A549 (cell line): ENCODE data around the gene SMURF1. TPM values are rescaled to one million over a fixed set of nuclear protein-coding genes. Genes with fewer than 3 reads are reported as not detected.

ENCODE experiments used
- ATAC-seq, 2 experiments: fragments of 200-7000 bp in 1 of 2; fragments of >200 bp in 1 of 2; cut with Nextera tagmentation in 1 of 2; cut with Tn5 transposase in 1 of 2; 3 replicates each; pipeline versions ENCODE4 v1.8.0 to v1.9.1; 2018 to 2020; ENCODE audit warnings: mild to moderate bottlenecking in 1 of 2, moderate library complexity in 1 of 2
- CTCF ChIA-PET: fragments of 300-600 bp; sonication (Branson Sonifier 250); formaldehyde crosslinking; extraction: SDS; loops from one replicate; lab custom pipeline; 2021; ENCODE audit warnings: antibody characterized with exemption, inconsistent platforms; lab: Yijun Ruan, JAX
- POLR2A ChIA-PET: fragments of 350-600 bp; formaldehyde crosslinking; extraction: SDS; loops from one replicate; lab custom pipeline; 2021; ENCODE audit warnings: antibody characterized with exemption, inconsistent platforms; lab: Yijun Ruan, JAX
- DNase-seq, 2 experiments: peaks; one replicate each; pipeline versions ENCODE4 v3.0.0 to v3.0.0-alpha.2; 2011 to 2016; ENCODE audit warnings: low read depth in 1 of 2, low spot score in 1 of 2
- FAIRE-seq: peaks from 2 replicates; lab custom pipeline; 2011; peaks lifted over from hg19 to GRCh38; lab: Jason Lieb, UNC
- H3K27ac ChIP-seq, 2 experiments: fragments of >200 bp; sonication (Bioruptor Twin); formaldehyde crosslinking; 3 replicates each; pipeline ENCODE4 v1.5.1; 2016 to 2017
- H3K4me1 ChIP-seq: fragments of >200 bp; sonication (Bioruptor Twin); formaldehyde crosslinking; 3 replicates; pipeline ENCODE4 v1.6.1; 2016
- H3K4me2 ChIP-seq: fragments of >200 bp; sonication (Bioruptor Twin); formaldehyde crosslinking; 3 replicates; pipeline ENCODE4 v1.6.1; 2016
- H3K4me3 ChIP-seq: fragments of >200 bp; sonication (Bioruptor Twin); formaldehyde crosslinking; 3 replicates; pipeline ENCODE4 v1.5.1; 2016
- H3K9me3 ChIP-seq: fragments of >200 bp; sonication (Bioruptor Twin); formaldehyde crosslinking; 3 replicates; pipeline ENCODE4 v1.6.1; 2016
- CBX2 ChIP-seq: fragments of 200-600 bp; sonication (generic); IDR thresholded peaks from 2 replicates; pipeline ENCODE4 v1.6.1; 2016; ENCODE audit warnings: low read depth, mild to moderate bottlenecking, borderline replicate concordance
- CEBPB ChIP-seq, 2 experiments: fragments of >200 bp in 1 of 2; sonication (Bioruptor Twin) in 1 of 2; formaldehyde crosslinking in 1 of 2; IDR thresholded peaks; 2 replicates each; pipeline ENCODE4 v1.6.1; 2012 to 2016
- CHD2 ChIP-seq: fragments of 150-350 bp; IDR thresholded peaks from 2 replicates; pipeline ENCODE4 v1.6.1; 2014; ENCODE audit warnings: low read length; ENCODE audit not compliant: partially characterized antibody
- E2F6 ChIP-seq: IDR thresholded peaks from 2 replicates; pipeline ENCODE4 v1.6.1; 2012; ENCODE audit warnings: low read depth, borderline replicate concordance
- HEYL ChIP-seq: fragments of 250-450 bp; sonication (Bioruptor Pico); IDR thresholded peaks from 2 replicates; pipeline ENCODE4 v1.8.0; 2021; ENCODE audit warnings: mild to moderate bottlenecking, moderate library complexity
- HOXA7 ChIP-seq: fragments of 250-450 bp; sonication (Bioruptor Pico); IDR thresholded peaks from 2 replicates; pipeline ENCODE4 v1.5.0; 2020; ENCODE audit warnings: mild to moderate bottlenecking, moderate library complexity
- HOXB5 ChIP-seq: fragments of 250-450 bp; sonication (Bioruptor Pico); IDR thresholded peaks from 2 replicates; pipeline ENCODE4 v1.5.0; 2020; ENCODE audit warnings: mild to moderate bottlenecking, moderate library complexity
- WGBS: methylation state at CpG from one replicate; pipeline ENCODE4 v1.1.6; 2017; ENCODE audit errors: missing lambda C conversion rate; 5-methylcytosine and 5-hydroxymethylcytosine counted together
- polyA plus RNA-seq, 4 experiments: library from polyadenylated mRNA; depleted of rRNA in 3 of 4; stranded (reverse); fragments of >200 nt; fragmentation: RNase III in 1 of 4; extraction: RNeasy Plus Mini Kit Qiagen cat#74134 plus additional on column Dnase treatment in 1 of 4; gene quantifications; 2 replicates in 3 of 4; 3 replicates in 1 of 4; pipeline ENCODE4 v1.2.3, GENCODE V29; 2011 to 2017
- TF ChIP-seq, protein P1 (sequence below): fragments of >200 bp; sonication (Bioruptor Twin); formaldehyde crosslinking; IDR thresholded peaks from 3 replicates; pipeline ENCODE4 v1.5.1; 2016
- TF ChIP-seq, protein P2 (sequence below): fragments of >200 bp; sonication (Bioruptor Twin); formaldehyde crosslinking; IDR thresholded peaks from 3 replicates; pipeline ENCODE4 v1.6.1; 2016

Gene SMURF1
- polyA plus RNA-seq, 2 of the 4 experiments (the other 2 are of a cell fraction) = 13.8 to 22.1 TPM

DNA sequence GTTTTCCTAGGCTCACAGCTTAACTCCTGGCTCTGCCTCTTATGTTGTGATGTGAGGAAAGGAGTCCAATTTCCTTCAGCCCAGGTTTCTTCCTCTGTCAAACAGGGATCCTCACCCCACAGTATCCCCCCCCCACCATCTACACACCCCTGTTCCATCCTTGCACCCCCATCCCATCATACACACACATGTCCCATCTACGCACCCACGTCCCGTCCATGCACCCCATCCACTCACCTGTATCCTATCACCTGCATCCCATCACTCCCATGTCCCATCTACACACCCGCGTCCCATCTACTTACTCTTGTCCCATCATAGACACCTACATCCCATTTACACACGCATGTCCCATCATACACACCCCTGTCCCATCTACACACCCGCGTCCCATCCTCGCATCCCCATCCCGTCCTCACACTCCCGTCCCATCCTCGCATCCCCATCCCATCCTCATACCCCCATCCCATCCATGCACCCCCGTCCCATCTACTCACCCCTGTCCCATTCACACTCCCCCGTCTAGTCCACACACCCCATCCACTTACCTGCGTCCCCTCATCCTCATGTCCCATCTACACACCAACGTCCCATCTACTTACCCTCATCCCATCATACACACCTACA, 148.3 kb downstream of the SMURF1 start (continued):
- TF ChIP-seq HOXB5 = no peak
- TF ChIP-seq, protein P1, sequence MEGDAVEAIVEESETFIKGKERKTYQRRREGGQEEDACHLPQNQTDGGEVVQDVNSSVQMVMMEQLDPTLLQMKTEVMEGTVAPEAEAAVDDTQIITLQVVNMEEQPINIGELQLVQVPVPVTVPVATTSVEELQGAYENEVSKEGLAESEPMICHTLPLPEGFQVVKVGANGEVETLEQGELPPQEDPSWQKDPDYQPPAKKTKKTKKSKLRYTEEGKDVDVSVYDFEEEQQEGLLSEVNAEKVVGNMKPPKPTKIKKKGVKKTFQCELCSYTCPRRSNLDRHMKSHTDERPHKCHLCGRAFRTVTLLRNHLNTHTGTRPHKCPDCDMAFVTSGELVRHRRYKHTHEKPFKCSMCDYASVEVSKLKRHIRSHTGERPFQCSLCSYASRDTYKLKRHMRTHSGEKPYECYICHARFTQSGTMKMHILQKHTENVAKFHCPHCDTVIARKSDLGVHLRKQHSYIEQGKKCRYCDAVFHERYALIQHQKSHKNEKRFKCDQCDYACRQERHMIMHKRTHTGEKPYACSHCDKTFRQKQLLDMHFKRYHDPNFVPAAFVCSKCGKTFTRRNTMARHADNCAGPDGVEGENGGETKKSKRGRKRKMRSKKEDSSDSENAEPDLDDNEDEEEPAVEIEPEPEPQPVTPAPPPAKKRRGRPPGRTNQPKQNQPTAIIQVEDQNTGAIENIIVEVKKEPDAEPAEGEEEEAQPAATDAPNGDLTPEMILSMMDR = no peak

DNA sequence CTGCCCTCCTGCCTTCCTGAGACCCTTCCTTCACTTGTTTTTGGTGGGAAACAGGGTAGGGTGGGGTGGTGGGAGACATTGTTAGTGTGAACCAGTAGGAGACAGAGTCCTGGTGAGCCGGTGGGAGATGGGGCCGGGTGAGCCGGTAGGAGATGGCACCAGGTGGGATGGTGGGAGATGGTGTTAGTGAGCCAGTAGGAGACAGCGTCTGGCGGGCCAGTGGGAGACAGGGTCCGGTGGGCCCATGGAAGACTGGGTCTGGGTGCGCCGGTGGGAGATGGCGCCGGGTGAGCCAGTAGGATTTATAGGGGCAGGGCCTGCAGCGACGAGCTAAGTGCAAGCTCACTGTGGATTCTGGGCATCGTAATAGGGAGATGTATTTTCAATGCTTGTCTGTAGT, 148.8 kb downstream of the SMURF1 start:
- ChIA-PET CTCF (interaction anchor here (1.7 kb wide), 1 partner anchor 38 kb away, joined by 5 read pairs; no protein-coding TSS in a partner anchor), POLR2A (no interaction called here)
- H3K9me3 ChIP-seq = no peaks in the 10 kb centered on the region
- H3K4me2 ChIP-seq = no peak overlapping the region
- H3K4me3 ChIP-seq = no peak overlapping the region
- FAIRE-seq (no peak), DNase-seq (no peak), ATAC-seq (no peak)
- no peaks in the 10 kb centered on the region for H3K4me1 ChIP-seq
- TF ChIP-seq CEBPB (IDR thresholded peaks at IDR 0.05) = no peak
- no peak overlapping the region for H3K27ac ChIP-seq
- 95% methylated on average over 13 of the region's 13 CpGs for WGBS

DNA sequence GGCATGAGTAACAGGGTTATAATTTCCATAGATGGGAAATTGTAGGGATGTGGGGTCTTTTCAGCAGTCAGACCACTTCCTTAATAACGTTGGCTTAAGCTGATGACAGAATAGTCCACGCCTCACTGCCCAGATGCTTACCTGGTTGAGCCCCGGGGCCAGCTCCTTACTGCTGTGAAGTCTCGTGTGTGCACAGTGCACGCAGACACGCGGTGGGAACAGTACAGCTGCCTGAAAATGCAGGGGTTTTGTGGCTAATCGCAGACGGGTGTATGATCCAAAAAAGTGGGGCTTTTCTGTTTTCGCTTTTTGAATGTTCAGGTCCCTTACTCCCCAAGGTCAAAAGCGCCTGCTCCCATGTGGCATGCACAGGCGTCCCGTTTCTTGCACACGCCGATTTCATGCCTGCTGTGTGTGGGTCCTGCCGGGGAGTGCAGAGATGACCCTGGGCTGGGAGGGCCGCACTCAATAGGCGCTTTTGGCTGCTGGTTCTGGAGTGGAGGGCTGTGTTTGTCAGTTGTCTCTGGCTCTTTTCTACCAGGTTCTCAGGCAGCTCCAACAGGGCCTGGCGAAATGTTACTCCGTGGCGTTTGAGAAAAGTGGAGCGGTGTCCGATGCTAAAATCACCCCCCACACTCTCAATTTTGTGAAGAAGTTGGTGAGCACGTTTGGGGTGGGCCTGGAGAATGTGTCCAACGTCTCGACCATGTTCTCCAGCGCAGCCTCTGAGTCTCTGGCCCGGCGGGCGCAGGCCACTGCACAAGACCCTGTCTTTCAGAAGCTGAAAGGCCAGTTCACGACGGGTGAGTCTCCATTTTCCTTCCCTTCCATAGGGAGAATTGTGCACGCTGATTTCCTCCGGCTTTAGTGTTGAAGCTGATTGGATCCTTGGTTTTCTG, 149.6 kb downstream of the SMURF1 start:
- DNase-seq (no peak), ATAC-seq (no peak), FAIRE-seq (no peak)
- Histone ChIP-seq H3K27ac (no peak overlapping the region), H3K4me1 (no peaks in the 10 kb centered on the region), H3K4me2 (no peak overlapping the region), H3K9me3 (no peaks in the 10 kb centered on the region), H3K4me3 (no peak overlapping the region)
- WGBS = 95% methylated on average over 34 of the region's 34 CpGs
- TF ChIP-seq HEYL (CRISPR knock-in tag) = no peak
- TF ChIP-seq E2F6 = no peak
- TF ChIP-seq, protein P2, sequence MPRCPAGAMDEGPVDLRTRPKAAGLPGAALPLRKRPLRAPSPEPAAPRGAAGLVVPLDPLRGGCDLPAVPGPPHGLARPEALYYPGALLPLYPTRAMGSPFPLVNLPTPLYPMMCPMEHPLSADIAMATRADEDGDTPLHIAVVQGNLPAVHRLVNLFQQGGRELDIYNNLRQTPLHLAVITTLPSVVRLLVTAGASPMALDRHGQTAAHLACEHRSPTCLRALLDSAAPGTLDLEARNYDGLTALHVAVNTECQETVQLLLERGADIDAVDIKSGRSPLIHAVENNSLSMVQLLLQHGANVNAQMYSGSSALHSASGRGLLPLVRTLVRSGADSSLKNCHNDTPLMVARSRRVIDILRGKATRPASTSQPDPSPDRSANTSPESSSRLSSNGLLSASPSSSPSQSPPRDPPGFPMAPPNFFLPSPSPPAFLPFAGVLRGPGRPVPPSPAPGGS = no peak
- no peak for TF ChIP-seq HOXA7 (CRISPR knock-in tag)
- TF ChIP-seq CHD2 = no peak
- TF ChIP-seq, protein P1 = no peak
- TF ChIP-seq CBX2 = no peak
- CTCF ChIA-PET = no interaction called here
- POLR2A ChIA-PET = no interaction called here
